Immature natural killer cell (primary cell): ENCODE data around the gene SQSTM1. TPM values are rescaled to one million over a fixed set of nuclear protein-coding genes. Genes with fewer than 3 reads are reported as not detected.
"Not testable (repeated sequence)": the region's sequence is repeated elsewhere in the genome, so short reads cannot be mapped to it uniquely, and the experiment has no call there.

Source experiments
- DNase-seq, 3 donors: peaks; one replicate each; pipeline ENCODE4 v3.0.0; 2022; ENCODE audit warnings: mixed read lengths in 1 of 3
- H3K27ac Mint-ChIP-seq, 6 donors: one replicate each; pipeline ENCODE4 v1.8.0; 2020; ENCODE audit warnings: mixed read lengths in 6 of 6, mild to moderate bottlenecking in 5 of 6, inconsistent platforms in 4 of 6, moderate library complexity in 3 of 6
- H3K27me3 Mint-ChIP-seq, 3 donors: one replicate each; pipeline ENCODE4 v1.8.0; 2020 to 2021; ENCODE audit warnings: low read depth in 3 of 3, mild to moderate bottlenecking in 3 of 3, mixed read lengths in 3 of 3, moderate library complexity in 3 of 3, inconsistent platforms in 1 of 3
- H3K36me3 Mint-ChIP-seq, 3 donors: one replicate each; pipeline ENCODE4 v1.8.0; 2020; ENCODE audit warnings: mixed read lengths in 3 of 3, inconsistent platforms in 2 of 3, mild to moderate bottlenecking in 2 of 3
- H3K4me1 Mint-ChIP-seq, 2 donors: one replicate each; pipeline ENCODE4 v1.8.0; 2020; ENCODE audit warnings: inconsistent platforms in 2 of 2, mild to moderate bottlenecking in 2 of 2, mixed read lengths in 2 of 2, moderate library complexity in 1 of 2
- H3K4me3 Mint-ChIP-seq, 5 donors: one replicate each; pipeline ENCODE4 v1.8.0; 2020; ENCODE audit warnings: mild to moderate bottlenecking in 5 of 5, mixed read lengths in 5 of 5, inconsistent platforms in 3 of 5, moderate library complexity in 3 of 5
- H3K9me3 Mint-ChIP-seq, 6 donors: one replicate each; pipeline ENCODE4 v1.8.0; 2020; ENCODE audit warnings: mild to moderate bottlenecking in 6 of 6, mixed read lengths in 6 of 6, inconsistent platforms in 4 of 6, moderate library complexity in 3 of 6
- polyA plus RNA-seq, 3 donors: library from polyadenylated mRNA; unstranded; fragments of 300-500 nt; fragmentation: Illumina TruSeq; gene quantifications; one replicate each; pipeline ENCODE4 v1.2.3, GENCODE V29; 2021

SQSTM1 gene
- polyA plus RNA-seq, 3 donors from 2014 or later: 256 to 292 (median 268) TPM

GRCh38 chr5:179786861-179787260 is 33.8 kb upstream of the SQSTM1 start:
- no peaks in the 10 kb centered on the region for H3K9me3 Mint-ChIP-seq
- no peak for DNase-seq
- no peak overlapping the region for H3K4me3 Mint-ChIP-seq
- H3K27me3 Mint-ChIP-seq: peaks cover 0 to 2% (median 1%) of the 10 kb centered on the region in 3 donors
- no peak overlapping the region for H3K27ac Mint-ChIP-seq
- H3K4me1 Mint-ChIP-seq: no peaks in the 10 kb centered on the region
- H3K36me3 Mint-ChIP-seq: peaks cover 0 to under 1% (median 0%) of the 10 kb centered on the region in 3 donors

GRCh38 chr5:179788193-179788854 is 32.4 kb upstream of the SQSTM1 start:
- Mint-ChIP-seq H3K4me3 (no peak overlapping the region), H3K4me1 (peaks cover 5 to 7% of the 10 kb centered on the region in 2 donors), H3K27me3 (peaks cover 2 to 3% (median 2%) of the 10 kb centered on the region in 3 donors), H3K9me3 (no peaks in the 10 kb centered on the region), H3K36me3 (no peaks in the 10 kb centered on the region), H3K27ac (peak overlapping the region in 1 of 6 donors; percentile 12)
- DNase-seq: no peak

- not testable (repeated sequence) for H3K27me3 Mint-ChIP-seq, H3K27ac Mint-ChIP-seq, H3K9me3 Mint-ChIP-seq, H3K4me3 Mint-ChIP-seq, DNase-seq, H3K36me3 Mint-ChIP-seq
- H3K4me1 Mint-ChIP-seq: peaks cover 15 to 16% of the 10 kb centered on the region in 2 donors
Observed at GRCh38 chr5:179789278-179789677, 31.4 kb upstream of the SQSTM1 start.

GRCh38 chr5:179791881-179792611 is 28.7 kb upstream of the SQSTM1 start:
- peak overlapping the region in 1 of 5 donors; percentile 52 for H3K4me3 Mint-ChIP-seq
- peaks cover 8 to 12% (median 9%) of the 10 kb centered on the region in 3 donors for H3K27me3 Mint-ChIP-seq
- peaks cover 3% of the 10 kb centered on the region in 3 donors for H3K36me3 Mint-ChIP-seq
- peak overlapping the region in 5 of 6 donors; percentile 30 to 79 (median 65) for H3K27ac Mint-ChIP-seq
- H3K4me1 Mint-ChIP-seq: peaks cover 28 to 31% of the 10 kb centered on the region in 2 donors
- H3K9me3 Mint-ChIP-seq: no peaks in the 10 kb centered on the region
- no peak for DNase-seq

- Mint-ChIP-seq H3K9me3 (no peaks in the 10 kb centered on the region), H3K4me3 (peak overlapping the region; percentile 56 to 73 (median 65)), H3K36me3 (peaks cover 3 to 4% (median 4%) of the 10 kb centered on the region in 3 donors), H3K4me1 (peaks cover 30 to 32% of the 10 kb centered on the region in 2 donors), H3K27ac (peak overlapping the region in 5 of 6 donors; percentile 62 to 84 (median 78)), H3K27me3 (peaks cover 8 to 12% (median 11%) of the 10 kb centered on the region in 3 donors)
- no peak for DNase-seq
Observed at GRCh38 chr5:179792612-179793467, 27.9 kb upstream of the SQSTM1 start.

- peaks cover 8 to 12% (median 11%) of the 10 kb centered on the region in 3 donors for H3K27me3 Mint-ChIP-seq
- H3K36me3 Mint-ChIP-seq: peaks cover 3 to 4% (median 4%) of the 10 kb centered on the region in 3 donors
- peak within 1 kb of the TSS; percentile 56 to 73 (median 65) for H3K4me3 Mint-ChIP-seq
- peaks cover 30 to 32% of the 10 kb centered on the region in 2 donors for H3K4me1 Mint-ChIP-seq
- DNase-seq: peak; percentile 72 to 76 (median 73)
- peak within 1 kb of the TSS; percentile 62 to 84 (median 74) for H3K27ac Mint-ChIP-seq
- H3K9me3 Mint-ChIP-seq: no peaks in the 10 kb centered on the region
Observed at GRCh38 chr5:179793468-179794139, 27.1 kb upstream of the SQSTM1 start, which contains the start of gene LTC4S. TSS of gene LTC4S (plus strand) at chr5:179793986. CDS start at chr5:179794081, 95 bp downstream.

GRCh38 chr5:179794171-179794570 is 26.5 kb upstream of the SQSTM1 start:
- H3K36me3 Mint-ChIP-seq: peaks cover 3 to 5% (median 4%) of the 10 kb centered on the region in 3 donors
- H3K4me1 Mint-ChIP-seq: peaks cover 30 to 32% of the 10 kb centered on the region in 2 donors
- peak overlapping the region; percentile 56 to 73 (median 65) for H3K4me3 Mint-ChIP-seq
- peak overlapping the region; percentile 62 to 84 (median 74) for H3K27ac Mint-ChIP-seq
- no peak for DNase-seq
- H3K9me3 Mint-ChIP-seq: no peaks in the 10 kb centered on the region
- peaks cover 8 to 13% (median 12%) of the 10 kb centered on the region in 3 donors for H3K27me3 Mint-ChIP-seq

- no peaks in the 10 kb centered on the region for H3K9me3 Mint-ChIP-seq
- peaks cover 8 to 13% (median 13%) of the 10 kb centered on the region in 3 donors for H3K27me3 Mint-ChIP-seq
- peak overlapping the region in 1 of 6 donors; percentile 72 for H3K27ac Mint-ChIP-seq
- peak overlapping the region; percentile 51 to 73 (median 59) for H3K4me3 Mint-ChIP-seq
- H3K36me3 Mint-ChIP-seq: peaks cover 3 to 9% (median 4%) of the 10 kb centered on the region in 3 donors
- no peak for DNase-seq
- H3K4me1 Mint-ChIP-seq: peaks cover 30 to 32% of the 10 kb centered on the region in 2 donors
Observed at GRCh38 chr5:179794575-179794974, 26.1 kb upstream of the SQSTM1 start.

- H3K4me3 Mint-ChIP-seq: peak overlapping the region; percentile 51 to 73 (median 59)
- H3K36me3 Mint-ChIP-seq: peaks cover 3 to 12% (median 4%) of the 10 kb centered on the region in 3 donors
- peaks cover 30 to 32% of the 10 kb centered on the region in 2 donors for H3K4me1 Mint-ChIP-seq
- DNase-seq: no peak
- H3K9me3 Mint-ChIP-seq: no peaks in the 10 kb centered on the region
- H3K27me3 Mint-ChIP-seq: peaks cover 9 to 15% (median 14%) of the 10 kb centered on the region in 3 donors
- no peak overlapping the region for H3K27ac Mint-ChIP-seq
Observed at GRCh38 chr5:179795049-179795862, 25.4 kb upstream of the SQSTM1 start.

GRCh38 chr5:179795863-179796833 is 24.6 kb upstream of the SQSTM1 start:
- H3K27me3 Mint-ChIP-seq: peaks cover 9 to 15% (median 14%) of the 10 kb centered on the region in 3 donors
- peak overlapping the region in 3 of 6 donors; percentile 16 to 31 (median 28) for H3K27ac Mint-ChIP-seq
- peak; percentile 83 to 84 (median 83) for DNase-seq
- peak overlapping the region; percentile 53 to 68 (median 64) for H3K4me3 Mint-ChIP-seq
- no peaks in the 10 kb centered on the region for H3K9me3 Mint-ChIP-seq
- peaks cover 30 to 32% of the 10 kb centered on the region in 2 donors for H3K4me1 Mint-ChIP-seq
- peaks cover 3 to 12% (median 4%) of the 10 kb centered on the region in 3 donors for H3K36me3 Mint-ChIP-seq
